Right atrium auricular region (tissue), 2 donors: Measurements from ENCODE around the gene CPA2. TPM values are rescaled to one million over a fixed set of nuclear protein-coding genes. Genes with fewer than 3 reads are reported as not detected.

ENCODE experiments used
- DNase-seq: peaks from one replicate; pipeline ENCODE4 v3.0.0-alpha.2; 2019; ENCODE audit warnings: low spot score
- H3K27ac ChIP-seq, 2 donors: fragments of 200-600 bp; sonication (generic); 1 replicate in 1 of 2; 2 replicates in 1 of 2; pipeline ENCODE4 v1.5.1; 2016 to 2019
- H3K27me3 ChIP-seq, 2 donors: fragments of 200-600 bp; sonication (generic); one replicate each; pipeline versions ENCODE4 v1.5.1 to v1.6.0; 2017 to 2019
- H3K36me3 ChIP-seq: fragments of 200-600 bp; sonication (generic); one replicate; pipeline ENCODE4 v1.5.1; 2016
- H3K4me1 ChIP-seq, 2 donors: fragments of 200-600 bp; sonication (generic); one replicate each; pipeline versions ENCODE4 v1.5.1 to v1.6.0; 2017 to 2019
- H3K4me3 ChIP-seq, 2 donors: fragments of 200-600 bp; sonication (generic); 1 replicate in 1 of 2; 2 replicates in 1 of 2; pipeline ENCODE4 v1.5.1; 2017 to 2019; ENCODE audit warnings: mild to moderate bottlenecking in 1 of 2, moderate library complexity in 1 of 2
- H3K9me3 ChIP-seq, 2 donors: fragments of 200-600 bp; sonication (generic); one replicate each; pipeline ENCODE4 v1.5.1; 2019
- CTCF ChIP-seq, 2 donors: fragments of 200-600 bp; sonication (generic); IDR thresholded peaks; one replicate each; pipeline ENCODE4 v1.5.1; 2019; ENCODE audit warnings: antibody characterized with exemption in 2 of 2
- total RNA-seq, 2 donors: library from RNA; depleted of rRNA; stranded (reverse); fragments of >200 nt; gene quantifications; one replicate each; pipeline ENCODE4 v1.1.0, GENCODE V29; 2016

CPA2 gene
- total RNA-seq, 2 donors from 2014 or later = not detected

GRCh38 chr7:130292682-130293257, 26.1 kb downstream of the CPA2 start, which contains the start of gene CPA4:
Gene CPA4 (plus strand): TSS chr7:130293161. CDS start chr7:130293181, 20 bp downstream.
- no peak for DNase-seq
- TF ChIP-seq CTCF (IDR thresholded peaks at IDR 0.05) = no peak
- Histone ChIP-seq H3K36me3 (no peaks in the 10 kb centered on the region), H3K4me1 (no peaks in the 10 kb centered on the region), H3K4me3 (no peak within 1 kb of the TSS), H3K27me3 (no peaks in the 10 kb centered on the region), H3K27ac (no peak within 1 kb of the TSS), H3K9me3 (no peaks in the 10 kb centered on the region)

- DNase-seq = no peak
- Histone ChIP-seq H3K4me3 (no peak overlapping the region), H3K27me3 (no peaks in the 10 kb centered on the region), H3K27ac (no peak overlapping the region), H3K4me1 (no peaks in the 10 kb centered on the region), H3K36me3 (no peaks in the 10 kb centered on the region), H3K9me3 (no peaks in the 10 kb centered on the region)
- TF ChIP-seq CTCF (IDR thresholded peaks at IDR 0.05) = no peak
Observed at GRCh38 chr7:130293521-130293920, 26.9 kb downstream of the CPA2 start.

GRCh38 chr7:130294314-130294713, 27.7 kb downstream of the CPA2 start:
- no peak for DNase-seq
- no peak overlapping the region for H3K27ac ChIP-seq
- H3K36me3 ChIP-seq = no peaks in the 10 kb centered on the region
- H3K9me3 ChIP-seq = no peaks in the 10 kb centered on the region
- no peaks in the 10 kb centered on the region for H3K27me3 ChIP-seq
- no peak for TF ChIP-seq CTCF (IDR thresholded peaks at IDR 0.05)
- no peak overlapping the region for H3K4me3 ChIP-seq
- no peaks in the 10 kb centered on the region for H3K4me1 ChIP-seq

GRCh38 chr7:130296221-130296951, 29.7 kb downstream of the CPA2 start:
- no peak for DNase-seq
- Histone ChIP-seq H3K27ac (no peak overlapping the region), H3K4me1 (no peaks in the 10 kb centered on the region), H3K9me3 (no peaks in the 10 kb centered on the region), H3K4me3 (no peak overlapping the region), H3K36me3 (no peaks in the 10 kb centered on the region), H3K27me3 (no peaks in the 10 kb centered on the region)
- TF ChIP-seq CTCF (IDR thresholded peaks at IDR 0.05) = no peak

- no peak for DNase-seq
- H3K4me3 ChIP-seq = no peak overlapping the region
- H3K36me3 ChIP-seq = no peaks in the 10 kb centered on the region
- no peaks in the 10 kb centered on the region for H3K9me3 ChIP-seq
- no peak for TF ChIP-seq CTCF (IDR thresholded peaks at IDR 0.05)
- H3K27me3 ChIP-seq = no peaks in the 10 kb centered on the region
- no peaks in the 10 kb centered on the region for H3K4me1 ChIP-seq
- H3K27ac ChIP-seq = no peak overlapping the region
Observed at GRCh38 chr7:130297628-130298543, 31.2 kb downstream of the CPA2 start.
